OCI-LY7 (cell line): Measurements from ENCODE around the gene USP44. TPM values are rescaled to one million over a fixed set of nuclear protein-coding genes. Genes with fewer than 3 reads are reported as not detected.

Source experiments
- BruUV-seq: library from RNA; stranded (reverse); fragments of 400-500 nt; replicated peaks from 2 replicates; lab custom pipeline; 2021; lab: Mats Ljungman, UMichigan
- CTCF ChIA-PET: fragments of 300-600 bp; sonication (Branson Sonifier 250); formaldehyde crosslinking; loops from one replicate; lab custom pipeline; 2022; ENCODE audit warnings: antibody characterized with exemption; ENCODE audit not compliant: unreplicated experiment; lab: Charles Lee
- POLR2A ChIA-PET: fragments of 300-600 bp; sonication (Branson Sonifier 250); formaldehyde crosslinking; loops from one replicate; lab custom pipeline; 2022; ENCODE audit warnings: antibody characterized with exemption; lab: Charles Lee
- DNase-seq: peaks from one replicate; pipeline ENCODE4 v3.0.0-alpha.2; 2015; ENCODE audit warnings: low spot score
- H2AFZ ChIP-seq: fragments of 200-600 bp; sonication (generic), shearing (Covaris generic); 2 replicates; pipeline ENCODE4 v1.6.1; 2014; ENCODE audit warnings: mild to moderate bottlenecking, antibody characterized with exemption, low read length, moderate library complexity
- H3K27ac ChIP-seq: fragments of 200-600 bp; sonication (generic); 2 replicates; pipeline ENCODE4 v1.5.1; 2014; ENCODE audit warnings: mixed run types, low read depth, mild to moderate bottlenecking, moderate library complexity, low read length, inconsistent platforms; ENCODE audit not compliant: poor library complexity, severe bottlenecking
- H3K36me3 ChIP-seq: fragments of 200-600 bp; sonication (generic); 2 replicates; pipeline ENCODE4 v1.6.1; 2014; ENCODE audit warnings: mild to moderate bottlenecking, antibody characterized with exemption, low read length, moderate library complexity, mixed read lengths; ENCODE audit not compliant: insufficient read depth
- H3K4me1 ChIP-seq: fragments of 200-600 bp; sonication (generic); 2 replicates; pipeline ENCODE4 v1.5.1; 2014; ENCODE audit warnings: mild to moderate bottlenecking, low read length; ENCODE audit not compliant: insufficient read depth, poor library complexity, severe bottlenecking
- H3K4me2 ChIP-seq: fragments of 200-600 bp; sonication (generic); 2 replicates; pipeline ENCODE4 v1.6.1; 2014; ENCODE audit warnings: mild to moderate bottlenecking, low read length
- H3K4me3 ChIP-seq: fragments of 200-600 bp; sonication (generic); 2 replicates; pipeline ENCODE4 v1.5.1; 2014; ENCODE audit warnings: mild to moderate bottlenecking, low read depth, low read length; ENCODE audit not compliant: poor library complexity, severe bottlenecking
- H3K79me2 ChIP-seq: fragments of 200-600 bp; sonication (generic); 2 replicates; pipeline ENCODE4 v1.6.1; 2016; ENCODE audit warnings: low read depth, mild to moderate bottlenecking, low read length, moderate library complexity, mixed read lengths; ENCODE audit not compliant: insufficient read depth
- H3K9me2 ChIP-seq: fragments of 200-600 bp; sonication (generic); 2 replicates; pipeline ENCODE4 v1.6.1; 2016; ENCODE audit warnings: mild to moderate bottlenecking, low read length, mixed read lengths; ENCODE audit not compliant: insufficient read depth
- H3K9me3 ChIP-seq: fragments of 200-600 bp; sonication (generic); 2 replicates; pipeline ENCODE4 v1.6.1; 2014; ENCODE audit warnings: mild to moderate bottlenecking, mixed run types, low read length, mixed read lengths
- H4K20me1 ChIP-seq: fragments of 200-600 bp; sonication (generic); 2 replicates; pipeline ENCODE4 v1.6.1; 2014; ENCODE audit warnings: mild to moderate bottlenecking, antibody characterized with exemption, low read length, moderate library complexity, mixed read lengths; ENCODE audit not compliant: insufficient read depth
- EZH2phosphoT487 ChIP-seq: fragments of 200-600 bp; sonication (generic); IDR thresholded peaks from 2 replicates; pipeline ENCODE4 v1.6.1; 2018; ENCODE audit warnings: low read depth, borderline replicate concordance, mild to moderate bottlenecking, mixed run types, antibody characterized with exemption, low read length, moderate library complexity, mixed read lengths
- intact Hi-C: fragments of 100-400 bp; cut with micrococcal nuclease; formaldehyde crosslinking; loops from one replicate; pipeline ENCODE4 v1.10.0; 2022; ENCODE audit not compliant: unreplicated experiment
- total RNA-seq, 2 experiments: library from RNA; depleted of rRNA in 1 of 2; stranded (reverse); fragments of >200 nt in 1 of 2; shearing (Covaris generic) in 1 of 2; gene quantifications; 2 replicates each; pipeline ENCODE4 v1.2.3, GENCODE V29; 2014 to 2022
- TF ChIP-seq, protein P1 (sequence below): fragments of 200-600 bp; sonication (generic); conservative IDR thresholded peaks from 2 replicates; pipeline ENCODE4 v1.5.1; 2014; ENCODE audit warnings: mild to moderate bottlenecking, antibody characterized with exemption, low read length, moderate library complexity, mixed read lengths

Gene USP44
- total RNA-seq, 2 experiments from 2014 or later: 3.4 to 8.6 TPM

DNA sequence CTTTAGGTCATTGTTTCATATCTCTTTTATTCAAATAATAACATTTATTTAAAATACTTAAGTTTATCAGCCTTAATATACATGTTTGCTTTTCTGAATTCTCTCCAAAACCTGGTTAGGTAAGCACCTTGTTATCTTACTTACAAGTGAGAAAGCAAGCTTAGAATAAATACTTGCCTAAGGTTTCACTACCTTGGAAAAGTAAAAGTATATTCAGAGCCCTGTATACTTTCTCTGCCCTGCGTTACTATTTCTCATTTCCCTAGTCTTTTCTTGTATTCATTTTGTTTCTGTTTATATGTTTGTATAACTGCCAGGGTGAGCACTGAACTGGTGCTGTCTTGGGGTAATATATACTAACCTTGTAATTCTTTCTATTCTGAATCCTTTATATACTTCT, 55.8 kb downstream of the USP44 start:
- POLR2A ChIA-PET: interaction anchor here (0.6 kb wide), 1 partner anchor 591 kb away, joined by 4 read pairs; no protein-coding TSS in a partner anchor
- H3K4me2 ChIP-seq: no peak overlapping the region
- intact Hi-C loops: no loop called here
- H2AFZ ChIP-seq: no peak overlapping the region
- no peak overlapping the region for H3K4me3 ChIP-seq
- CTCF ChIA-PET: no interaction called here
- no peaks in the 10 kb centered on the region for H4K20me1 ChIP-seq
- no peaks in the 10 kb centered on the region for H3K4me1 ChIP-seq
- H3K27ac ChIP-seq: no peak overlapping the region
- BruUV-seq: no TSS peak
- H3K9me3 ChIP-seq: peaks cover 7% of the 10 kb centered on the region; the same call in 1 of the 2 replicates
- peaks cover 98% of the 10 kb centered on the region for H3K36me3 ChIP-seq
- DNase-seq: no peak
- TF ChIP-seq, protein P1, sequence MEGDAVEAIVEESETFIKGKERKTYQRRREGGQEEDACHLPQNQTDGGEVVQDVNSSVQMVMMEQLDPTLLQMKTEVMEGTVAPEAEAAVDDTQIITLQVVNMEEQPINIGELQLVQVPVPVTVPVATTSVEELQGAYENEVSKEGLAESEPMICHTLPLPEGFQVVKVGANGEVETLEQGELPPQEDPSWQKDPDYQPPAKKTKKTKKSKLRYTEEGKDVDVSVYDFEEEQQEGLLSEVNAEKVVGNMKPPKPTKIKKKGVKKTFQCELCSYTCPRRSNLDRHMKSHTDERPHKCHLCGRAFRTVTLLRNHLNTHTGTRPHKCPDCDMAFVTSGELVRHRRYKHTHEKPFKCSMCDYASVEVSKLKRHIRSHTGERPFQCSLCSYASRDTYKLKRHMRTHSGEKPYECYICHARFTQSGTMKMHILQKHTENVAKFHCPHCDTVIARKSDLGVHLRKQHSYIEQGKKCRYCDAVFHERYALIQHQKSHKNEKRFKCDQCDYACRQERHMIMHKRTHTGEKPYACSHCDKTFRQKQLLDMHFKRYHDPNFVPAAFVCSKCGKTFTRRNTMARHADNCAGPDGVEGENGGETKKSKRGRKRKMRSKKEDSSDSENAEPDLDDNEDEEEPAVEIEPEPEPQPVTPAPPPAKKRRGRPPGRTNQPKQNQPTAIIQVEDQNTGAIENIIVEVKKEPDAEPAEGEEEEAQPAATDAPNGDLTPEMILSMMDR: no peak
- no peak for TF ChIP-seq EZH2phosphoT487
- no peaks in the 10 kb centered on the region for H3K9me2 ChIP-seq
- H3K79me2 ChIP-seq: peaks cover 28% of the 10 kb centered on the region; the same call in 1 of the 2 replicates

DNA sequence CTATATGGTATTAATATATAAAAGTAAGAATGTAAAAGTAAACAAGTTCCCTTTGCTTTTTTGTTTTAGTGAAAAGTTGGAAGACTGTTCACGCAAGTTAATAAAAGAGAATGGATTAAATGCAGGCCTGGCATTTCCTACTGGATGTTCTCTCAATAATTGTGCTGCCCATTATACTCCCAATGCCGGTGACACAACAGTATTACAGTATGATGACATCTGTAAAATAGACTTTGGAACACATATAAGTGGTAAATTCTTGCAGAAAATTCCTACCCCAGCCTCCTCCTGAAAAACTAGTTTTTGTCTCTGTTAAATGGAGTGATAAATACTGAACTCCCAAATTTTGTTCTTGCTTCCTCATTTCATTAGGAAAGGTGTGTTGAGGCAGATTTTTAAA, 56.4 kb downstream of the USP44 start:
- Histone ChIP-seq H3K79me2 (peaks cover 28% of the 10 kb centered on the region; the same call in 1 of the 2 replicates), H3K27ac (no peak overlapping the region), H3K9me3 (peaks cover 7% of the 10 kb centered on the region; the same call in 1 of the 2 replicates), H3K4me3 (no peak overlapping the region), H3K4me1 (no peaks in the 10 kb centered on the region), H4K20me1 (no peaks in the 10 kb centered on the region), H3K36me3 (peaks cover 98% of the 10 kb centered on the region), H3K4me2 (no peak overlapping the region), H2AFZ (no peak overlapping the region), H3K9me2 (no peaks in the 10 kb centered on the region)
- BruUV-seq: no TSS peak
- TF ChIP-seq EZH2phosphoT487: no peak
- TF ChIP-seq, protein P1: no peak
- CTCF ChIA-PET: no interaction called here
- intact Hi-C loops: no loop called here
- no peak for DNase-seq
- POLR2A ChIA-PET: no interaction called here

DNA sequence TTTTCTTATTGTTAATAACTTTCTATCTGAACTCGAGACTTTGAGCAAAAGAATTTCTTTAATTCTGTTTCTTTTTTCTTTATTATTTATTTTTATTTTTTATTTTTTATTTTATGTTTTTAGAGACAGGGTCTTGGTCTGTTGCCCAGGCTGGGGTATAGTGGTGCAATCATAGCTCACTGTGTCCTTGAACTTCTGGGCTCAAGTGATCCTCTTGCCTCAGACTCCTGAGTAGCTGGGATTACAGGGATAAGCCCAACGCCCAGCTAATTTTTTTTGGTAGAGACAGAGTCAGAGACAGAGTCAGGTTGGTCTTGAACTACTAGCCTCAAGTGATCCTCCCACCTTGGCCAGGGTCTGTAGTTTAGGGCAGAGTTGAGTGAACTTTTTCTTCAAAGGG, 58.8 kb downstream of the USP44 start:
- peaks cover 36% of the 10 kb centered on the region; the same call in 1 of the 2 replicates for H3K79me2 ChIP-seq
- no peak overlapping the region for H3K27ac ChIP-seq
- no peaks in the 10 kb centered on the region for H4K20me1 ChIP-seq
- H3K9me3 ChIP-seq: no peaks in the 10 kb centered on the region
- H2AFZ ChIP-seq: no peak overlapping the region
- TF ChIP-seq EZH2phosphoT487: no peak
- TF ChIP-seq, protein P1: no peak
- peaks cover 98% of the 10 kb centered on the region for H3K36me3 ChIP-seq
- ChIA-PET POLR2A (interaction anchor here (0.6 kb wide), 1 partner anchor 10 kb away, joined by 3 read pairs; no protein-coding TSS in a partner anchor), CTCF (interaction anchor here (1.2 kb wide), 1 partner anchor 9 kb away, joined by 3 read pairs; no protein-coding TSS in a partner anchor)
- BruUV-seq: no TSS peak
- no peaks in the 10 kb centered on the region for H3K4me1 ChIP-seq
- DNase-seq: no peak
- intact Hi-C loops: no loop called here
- H3K4me2 ChIP-seq: no peak overlapping the region
- H3K4me3 ChIP-seq: no peak overlapping the region
- no peaks in the 10 kb centered on the region for H3K9me2 ChIP-seq
